ENCODE results near the gene ANKS1B. TPM values are rescaled to one million over a fixed set of nuclear protein-coding genes. Genes with fewer than 3 reads are reported as not detected.

Gene ANKS1B
- total RNA-seq, 1 experiment from 2014 or later: 5.8 TPM

DNA sequence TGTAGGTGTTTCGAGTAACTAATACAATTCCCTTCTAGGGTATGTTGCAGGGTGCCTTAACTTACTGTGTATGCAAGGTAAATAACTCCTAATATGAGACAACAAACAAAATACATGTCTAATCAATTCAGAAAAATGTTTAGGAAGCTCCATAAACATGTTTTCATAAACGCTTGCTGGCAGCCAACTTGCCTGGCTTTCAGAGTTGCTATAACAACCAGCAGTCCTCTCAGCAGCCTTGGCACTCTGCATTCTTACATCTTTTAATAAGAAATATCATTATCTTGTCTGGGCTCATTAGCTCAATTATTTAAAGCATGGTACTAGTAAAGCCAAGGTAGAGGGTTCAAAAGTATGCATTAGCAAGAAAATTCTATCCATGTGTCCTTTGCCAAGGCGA lies 862.2 kb downstream of the ANKS1B start (continued):
- TF ChIP-seq ZNF281 (CRISPR knock-in tag; IDR thresholded peaks at IDR 0.05) (no peak), SOX15 (CRISPR knock-in tag; IDR thresholded peaks at IDR 0.05) (no peak), ATF3 (CRISPR knock-in tag; conservative IDR thresholded peaks at IDR 0.05) (no peak), ZNF121 (CRISPR knock-in tag; IDR thresholded peaks at IDR 0.05) (no peak)

- H3K4me1 Mint-ChIP-seq: no peaks in the 10 kb centered on the region
- H3K27me3 Mint-ChIP-seq (ENCODE audit: low read depth): no peaks in the 10 kb centered on the region
- no peak overlapping the region for H3K27ac Mint-ChIP-seq
- ChIA-PET CTCF (no interaction called here), POLR2A (no interaction called here)
- TF ChIP-seq HMGA2 (CRISPR knock-in tag; IDR thresholded peaks at IDR 0.05) (0 out of 2 replicates have a peak, but pooled peaks have one; percentile 12), ZNF671 (CRISPR knock-in tag; IDR thresholded peaks at IDR 0.05) (no peak)
- ATAC-seq (no peak), DNase-seq (ENCODE audit: low spot score) (no peak)
- H3K4me3 Mint-ChIP-seq: no peak overlapping the region
- H3K36me3 Mint-ChIP-seq: no peaks in the 10 kb centered on the region
- H3K9me3 Mint-ChIP-seq: no peaks in the 10 kb centered on the region
Observed at GRCh38 chr12:99121546-99121945, 863.2 kb downstream of the ANKS1B start.

DNA sequence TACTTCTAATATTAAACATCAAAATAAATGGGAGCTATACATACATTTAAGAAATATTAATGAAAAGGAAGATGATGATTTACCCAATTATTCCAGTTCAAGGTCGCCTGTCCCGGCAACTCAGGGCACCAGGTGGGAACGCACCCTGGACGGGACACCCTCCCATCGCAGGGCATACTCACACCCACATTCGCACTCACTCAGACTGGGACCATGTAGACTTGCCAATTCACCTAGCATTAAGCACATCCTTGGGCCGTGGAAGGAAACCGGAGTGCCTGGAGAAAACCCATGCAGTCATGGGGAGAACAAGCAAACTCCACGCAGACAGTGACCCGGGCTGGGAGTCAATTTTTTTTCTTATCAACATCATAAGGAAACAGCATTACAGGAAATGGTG lies 864.8 kb downstream of the ANKS1B start:
- TF ChIP-seq NR2C2 (CRISPR knock-in tag; IDR thresholded peaks at IDR 0.05): no peak
- no peak for TF ChIP-seq SMAD3 (CRISPR knock-in tag; IDR thresholded peaks at IDR 0.05; ENCODE audit: borderline replicate concordance)
- TF ChIP-seq TEAD4 (CRISPR knock-in tag; IDR thresholded peaks at IDR 0.05): no peak
- TF ChIP-seq JAZF1 (CRISPR knock-in tag; IDR thresholded peaks at IDR 0.05): no peak
- no peak for TF ChIP-seq MXD4 (CRISPR knock-in tag; IDR thresholded peaks at IDR 0.05; ENCODE audit: borderline replicate concordance)
- TF ChIP-seq TP53 (CRISPR knock-in tag; IDR thresholded peaks at IDR 0.05): no peak
- no peak for TF ChIP-seq GTF2I (CRISPR knock-in tag; conservative IDR thresholded peaks at IDR 0.05)
- no peak for TF ChIP-seq USF2 (CRISPR knock-in tag; IDR thresholded peaks at IDR 0.05)
- no peak for TF ChIP-seq ZNF425 (CRISPR knock-in tag; conservative IDR thresholded peaks at IDR 0.05)
- TF ChIP-seq, protein P1, sequence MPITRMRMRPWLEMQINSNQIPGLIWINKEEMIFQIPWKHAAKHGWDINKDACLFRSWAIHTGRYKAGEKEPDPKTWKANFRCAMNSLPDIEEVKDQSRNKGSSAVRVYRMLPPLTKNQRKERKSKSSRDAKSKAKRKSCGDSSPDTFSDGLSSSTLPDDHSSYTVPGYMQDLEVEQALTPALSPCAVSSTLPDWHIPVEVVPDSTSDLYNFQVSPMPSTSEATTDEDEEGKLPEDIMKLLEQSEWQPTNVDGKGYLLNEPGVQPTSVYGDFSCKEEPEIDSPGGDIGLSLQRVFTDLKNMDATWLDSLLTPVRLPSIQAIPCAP (CRISPR knock-in tag; IDR thresholded peaks at IDR 0.05): no peak
- no peak for TF ChIP-seq GABPB1 (CRISPR knock-in tag; IDR thresholded peaks at IDR 0.05)
- no peaks in the 10 kb centered on the region for H3K27me3 Mint-ChIP-seq (ENCODE audit: low read depth)
- no peak overlapping the region for H3K27ac Mint-ChIP-seq
- DNase-seq (ENCODE audit: low spot score) (no peak), ATAC-seq (no peak)
- no peaks in the 10 kb centered on the region for H3K4me1 Mint-ChIP-seq
- ChIA-PET POLR2A (no interaction called here), CTCF (no interaction called here)
- peaks cover 7% of the 10 kb centered on the region for H3K9me3 Mint-ChIP-seq
- no peak overlapping the region for H3K4me3 Mint-ChIP-seq
- H3K36me3 Mint-ChIP-seq: peaks cover 3% of the 10 kb centered on the region; the same call in 1 of the 2 replicates
